Measurements from ENCODE around the gene NEK10. TPM values are rescaled to one million over a fixed set of nuclear protein-coding genes. Genes with fewer than 3 reads are reported as not detected.

The NEK10 gene
- total and polyA plus RNA-seq, 2 of the 4 experiments (the other 2 are of a cell fraction), result 2.2 to 6.6 TPM

DNA sequence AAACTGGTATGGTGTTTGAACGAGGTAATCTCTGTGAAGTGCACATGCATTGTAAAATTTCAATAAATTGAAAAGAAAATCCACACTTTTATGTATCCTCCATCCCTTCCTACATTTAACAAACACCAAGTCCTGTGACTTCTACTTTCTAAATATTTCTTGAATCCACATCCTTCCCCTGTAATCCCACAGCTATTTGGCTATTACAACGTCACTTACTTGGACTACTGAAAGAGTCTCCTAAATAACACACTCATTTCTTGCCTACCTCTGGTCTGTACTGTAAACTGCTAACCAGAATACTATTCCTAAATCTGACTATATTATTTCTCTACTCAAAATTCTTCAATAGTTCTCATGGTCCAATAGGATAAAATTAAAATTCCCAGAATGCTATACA lies 176.1 kb downstream of the NEK10 start:
- no peak overlapping the region for H2AK5ac ChIP-seq (ENCODE audit: low read depth, low read length)
- no peak for DNase-seq
- H3K36me3 ChIP-seq (ENCODE audit: control insufficient read depth, insufficient read depth, low read length), result no peaks in the 10 kb centered on the region
- H3K56ac ChIP-seq (ENCODE audit: extremely low read depth, insufficient read depth, low read length), result no peak overlapping the region
- no peak overlapping the region for H2AFZ ChIP-seq (replicated peaks; ENCODE audit: low read length, poor library complexity)
- H2BK15ac ChIP-seq (ENCODE audit: low read depth, low read length), result no peak overlapping the region
- no peaks in the 10 kb centered on the region for H3K9me1 ChIP-seq (ENCODE audit: insufficient read depth, low read length)
- H3K27ac ChIP-seq (ENCODE audit: insufficient read depth, low read length), result no peak overlapping the region
- intact Hi-C loops (cut with micrococcal nuclease) (no loop called here), in situ Hi-C loops (cut with MboI; ENCODE audit: low sequenced_read_pairs) (no loop called here), dilution Hi-C loops (cut with HindIII; ENCODE audit: low sequenced_read_pairs, unreplicated experiment) (no loop called here)
- no peak overlapping the region for H2BK5ac ChIP-seq (ENCODE audit: low read depth, low read length, poor library complexity, severe bottlenecking)
- no peak for TF ChIP-seq POLR2A (IDR thresholded peaks at IDR 0.05; ENCODE audit: low read depth, low read length)
- TF ChIP-seq RCOR1 (IDR thresholded peaks at IDR 0.05; ENCODE audit: insufficient replicate concordance, low read length), result no peak
- no peak for TF ChIP-seq CTCF (conservative IDR thresholded peaks at IDR 0.05; ENCODE audit: low read depth, low read length)
- TF ChIP-seq CHD1 (IDR thresholded peaks at IDR 0.05; ENCODE audit: low read depth, low read length), result no peak
- TF ChIP-seq NFE2L2 (IDR thresholded peaks at IDR 0.05; ENCODE audit: low read depth, low read length), result no peak
- TF ChIP-seq, protein P1, sequence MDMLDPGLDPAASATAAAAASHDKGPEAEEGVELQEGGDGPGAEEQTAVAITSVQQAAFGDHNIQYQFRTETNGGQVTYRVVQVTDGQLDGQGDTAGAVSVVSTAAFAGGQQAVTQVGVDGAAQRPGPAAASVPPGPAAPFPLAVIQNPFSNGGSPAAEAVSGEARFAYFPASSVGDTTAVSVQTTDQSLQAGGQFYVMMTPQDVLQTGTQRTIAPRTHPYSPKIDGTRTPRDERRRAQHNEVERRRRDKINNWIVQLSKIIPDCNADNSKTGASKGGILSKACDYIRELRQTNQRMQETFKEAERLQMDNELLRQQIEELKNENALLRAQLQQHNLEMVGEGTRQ (IDR thresholded peaks at IDR 0.05; ENCODE audit: low read depth, low read length), result no peak
- TF ChIP-seq BHLHE40 (IDR thresholded peaks at IDR 0.05; ENCODE audit: low read depth, low read length), result no peak
- TF ChIP-seq MXI1 (IDR thresholded peaks at IDR 0.05; ENCODE audit: borderline replicate concordance, low read depth, low read length), result no peak
- TF ChIP-seq FOS (IDR thresholded peaks at IDR 0.05; ENCODE audit: low read depth, low read length), result no peak
- TF ChIP-seq SMC3 (IDR thresholded peaks at IDR 0.05; ENCODE audit: low read depth, low read length), result no peak
- no peak for TF ChIP-seq RFX5 (IDR thresholded peaks at IDR 0.05; ENCODE audit: low read depth, low read length)
- no peak for TF ChIP-seq MAZ (IDR thresholded peaks at IDR 0.05; ENCODE audit: borderline replicate concordance, low read depth, low read length)
- TF ChIP-seq RAD21 (IDR thresholded peaks at IDR 0.05; ENCODE audit: low read length), result no peak
- no peak for TF ChIP-seq MAFK (IDR thresholded peaks at IDR 0.05; ENCODE audit: low read depth, low read length)
- TF ChIP-seq CEBPB (IDR thresholded peaks at IDR 0.05; ENCODE audit: low read depth, low read length), result no peak
- TF ChIP-seq, protein P2, sequence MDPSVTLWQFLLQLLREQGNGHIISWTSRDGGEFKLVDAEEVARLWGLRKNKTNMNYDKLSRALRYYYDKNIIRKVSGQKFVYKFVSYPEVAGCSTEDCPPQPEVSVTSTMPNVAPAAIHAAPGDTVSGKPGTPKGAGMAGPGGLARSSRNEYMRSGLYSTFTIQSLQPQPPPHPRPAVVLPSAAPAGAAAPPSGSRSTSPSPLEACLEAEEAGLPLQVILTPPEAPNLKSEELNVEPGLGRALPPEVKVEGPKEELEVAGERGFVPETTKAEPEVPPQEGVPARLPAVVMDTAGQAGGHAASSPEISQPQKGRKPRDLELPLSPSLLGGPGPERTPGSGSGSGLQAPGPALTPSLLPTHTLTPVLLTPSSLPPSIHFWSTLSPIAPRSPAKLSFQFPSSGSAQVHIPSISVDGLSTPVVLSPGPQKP (IDR thresholded peaks at IDR 0.05; ENCODE audit: borderline replicate concordance, low read depth, low read length), result no peak
- H4K5ac ChIP-seq (ENCODE audit: low read depth, low read length), result no peak overlapping the region
- WGBS, 2 experiments (ENCODE audit: extremely low coverage in 2 of 2, insufficient read length in 1 of 2), result 100% methylated on average over 1 of the region's 2 CpGs; no CpG with 5 or more reads in 1 of the 2 experiments
- H4K20me1 ChIP-seq (ENCODE audit: insufficient read depth, low read length), result no peaks in the 10 kb centered on the region
- ATAC-seq (ENCODE audit: low read depth), result no peak
- BruUV-seq (replicated peaks), result no TSS peak
- no peak overlapping the region for H2BK120ac ChIP-seq (ENCODE audit: low read depth, low read length)
- H3K4me1 ChIP-seq (ENCODE audit: control insufficient read depth, insufficient read depth, low read length), result 0 out of 2 replicates have a peak, but pooled peaks cover 1% of the 10 kb centered on the region
- H3K4me3 ChIP-seq (ENCODE audit: insufficient read depth, low read depth, low read length), result no peak overlapping the region
- no peak overlapping the region for H3K14ac ChIP-seq (replicated peaks; ENCODE audit: low read depth, low read length)
- no peaks in the 10 kb centered on the region for H3K79me1 ChIP-seq (ENCODE audit: low read depth in 1 of 2, low read length in 2 of 2)
- no peak overlapping the region for H4K8ac ChIP-seq (ENCODE audit: low read depth in 2 of 2, low read length in 2 of 2)
- no peak overlapping the region for H3K23ac ChIP-seq (ENCODE audit: low read depth, low read length)
- H3K4me2 ChIP-seq (ENCODE audit: low read depth, low read length), result no peak overlapping the region
- no peak overlapping the region for H3K18ac ChIP-seq (ENCODE audit: low read depth, low read length)
- H4K91ac ChIP-seq (ENCODE audit: insufficient read depth, low read depth, low read length), result no peak overlapping the region
- no peak overlapping the region for H2BK20ac ChIP-seq (ENCODE audit: low read depth, low read length)
- CTCF ChIA-PET, result interaction anchor here (0.6 to 0.9 kb wide), 3 partner anchors 9 to 36 kb away, joined by 3 read pairs; no protein-coding TSS in a partner anchor
- no peak overlapping the region for H3K4ac ChIP-seq (ENCODE audit: low read depth, low read length)
- H3K9ac ChIP-seq (ENCODE audit: low read depth, low read length), result no peak overlapping the region
- POLR2A ChIA-PET (ENCODE audit: unreplicated experiment), result no interaction called here
- no peaks in the 10 kb centered on the region for H3K27me3 ChIP-seq (ENCODE audit: control insufficient read depth, insufficient read depth, low read length)
- H3K9me3 ChIP-seq (ENCODE audit: control insufficient read depth, insufficient read depth, low read length), result no peaks in the 10 kb centered on the region
- no peak overlapping the region for H2AK9ac ChIP-seq (replicated peaks; ENCODE audit: low read depth, low read length, poor library complexity)
